ENCODE measurements around the gene STAG2. TPM values are rescaled to one million over a fixed set of nuclear protein-coding genes. Genes with fewer than 3 reads are reported as not detected.

Gene STAG2
- total RNA-seq, 1 experiment from 2014 or later: 66.3 TPM

GRCh38 chrX:123924186-123924585, 37.3 kb upstream of the STAG2 start:
- H3K79me2 ChIP-seq (ENCODE audit: insufficient read depth, low read length): no peaks in the 10 kb centered on the region
- POLR2A ChIA-PET: no interaction called here
- no peaks in the 10 kb centered on the region for H4K20me1 ChIP-seq (ENCODE audit: insufficient read depth)
- H3K9ac ChIP-seq (ENCODE audit: low read length): no peak overlapping the region
- no peaks in the 10 kb centered on the region for H3K27me3 ChIP-seq (ENCODE audit: insufficient read depth, low read length)
- RAD21 ChIA-PET (ENCODE audit: low non-redundant PET in 1 of 2, low total read pairs in 2 of 2, uncharacterized antibody in 2 of 2, unreplicated experiment in 2 of 2): no interaction called here
- TF ChIP-seq POLR2AphosphoS5 (IDR thresholded peaks at IDR 0.05; ENCODE audit: low read depth, low read length): no peak
- TF ChIP-seq EZH2 (IDR thresholded peaks at IDR 0.05): no peak
- no peak for TF ChIP-seq ELF1 (IDR thresholded peaks at IDR 0.05; ENCODE audit: borderline replicate concordance, low read depth)
- no peak for TF ChIP-seq FOSL1 (IDR thresholded peaks at IDR 0.05; ENCODE audit: low read depth)
- TF ChIP-seq SIN3A (IDR thresholded peaks at IDR 0.05; ENCODE audit: low read depth): no peak
- no peak for TF ChIP-seq TCF7L2 (IDR thresholded peaks at IDR 0.05; ENCODE audit: borderline replicate concordance, extremely low read depth, insufficient read depth, insufficient read length)
- TF ChIP-seq YY1 (IDR thresholded peaks at IDR 0.05; ENCODE audit: extremely low read depth, insufficient replicate concordance, low read depth, low read length): no peak
- no peak for TF ChIP-seq SP1 (IDR thresholded peaks at IDR 0.05; ENCODE audit: low read depth)
- no peak for TF ChIP-seq REST (IDR thresholded peaks at IDR 0.05; ENCODE audit: low read depth)
- no peak for TF ChIP-seq CTCF (IDR thresholded peaks at IDR 0.05 in 2 of 3, conservative IDR thresholded peaks at IDR 0.05 in 1 of 3; ENCODE audit: borderline replicate concordance in 1 of 3, insufficient read depth in 1 of 3, low read depth in 2 of 3, low read length in 2 of 3)
- no peak for TF ChIP-seq RAD21 (IDR thresholded peaks at IDR 0.05; ENCODE audit: low read depth)
- TF ChIP-seq CBX3 (IDR thresholded peaks at IDR 0.05; ENCODE audit: low read depth): no peak
- TF ChIP-seq EGR1 (IDR thresholded peaks at IDR 0.05; ENCODE audit: low read depth): no peak
- TF ChIP-seq ZNF274 (IDR thresholded peaks at IDR 0.05; ENCODE audit: low read depth, low read length): no peak
- no peak for TF ChIP-seq ZBTB33 (IDR thresholded peaks at IDR 0.05; ENCODE audit: extremely low read depth, insufficient replicate concordance, low read length)
- TF ChIP-seq POLR2A (IDR thresholded peaks at IDR 0.05; ENCODE audit: borderline replicate concordance, extremely low read depth, insufficient read depth, insufficient read length): no peak
- CTCF ChIA-PET: interaction anchor here (1.3 kb wide), 1 partner anchor 91 kb away, joined by 3 read pairs; no protein-coding TSS in a partner anchor
- no peaks in the 10 kb centered on the region for H3K9me2 ChIP-seq (ENCODE audit: insufficient read depth)
- H3K36me3 ChIP-seq (ENCODE audit: control insufficient read depth in 1 of 2, insufficient read depth in 2 of 2, low read length in 2 of 2): no peaks in the 10 kb centered on the region
- DNase-seq (ENCODE audit: low read depth, low spot score) (no peak), ATAC-seq (no peak)
- no peak overlapping the region for H2AFZ ChIP-seq (ENCODE audit: low read depth, low read length, poor library complexity, severe bottlenecking)
- H3K4me2 ChIP-seq (ENCODE audit: low read length): no peak overlapping the region
- H3K4me3 ChIP-seq (replicated peaks in 1 of 2; ENCODE audit: low read depth in 1 of 2, low read length in 2 of 2): no peak overlapping the region
- peaks cover 0 to 5% of the 10 kb centered on the region in 2 experiments; a peak in 2 of 4 replicates for H3K4me1 ChIP-seq (ENCODE audit: control insufficient read depth in 1 of 2, insufficient read depth in 2 of 2, low read length in 2 of 2)
- no peaks in the 10 kb centered on the region for H3K9me3 ChIP-seq (ENCODE audit: control insufficient read depth in 1 of 2, insufficient read depth in 1 of 2, low read depth in 1 of 2, low read length in 2 of 2)
- no TSS peak for BruUV-seq (replicated peaks)
- no peak overlapping the region for H3K27ac ChIP-seq (ENCODE audit: low read depth, low read length)
- intact Hi-C loops (cut with micrococcal nuclease): no loop called here

Data from HCT116 (cell line).